GM20431 (cell line): Measurements from ENCODE around the gene AMOT.

Source experiments
- in situ Hi-C: fragments of 300-500 bp; cut with MseI, MboI; formaldehyde crosslinking; loops from one replicate; pipeline ENCODE4 v1.15.0; 2020; ENCODE audit warnings: low sequenced_read_pairs; ENCODE audit not compliant: unreplicated experiment

AMOT gene

DNA sequence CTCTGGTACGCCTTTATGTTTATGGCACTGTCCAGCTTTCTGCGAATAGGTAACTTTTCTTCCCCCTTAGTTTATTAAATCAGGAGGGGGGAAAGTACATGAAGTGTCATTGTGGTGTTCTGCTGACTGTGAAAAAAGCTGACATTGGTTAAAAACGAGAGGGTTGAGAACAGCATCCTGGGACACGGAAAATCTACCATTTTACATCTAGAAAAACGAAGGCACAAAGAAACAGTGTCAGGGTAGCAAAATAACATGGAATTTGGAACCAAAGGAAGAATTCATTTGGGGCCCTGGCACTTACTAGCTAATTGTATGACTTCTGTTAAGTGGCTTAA lies 1.2 kb upstream of the AMOT start:
- in situ Hi-C loops: no loop called here

GRCh38 chrX:112841114-112841819 lies 636 bp upstream of the AMOT start:
- in situ Hi-C loops: no loop called here

- in situ Hi-C loops: no loop called here
Observed at GRCh38 chrX:112839856-112840255, 775 bp downstream of the AMOT start.

DNA sequence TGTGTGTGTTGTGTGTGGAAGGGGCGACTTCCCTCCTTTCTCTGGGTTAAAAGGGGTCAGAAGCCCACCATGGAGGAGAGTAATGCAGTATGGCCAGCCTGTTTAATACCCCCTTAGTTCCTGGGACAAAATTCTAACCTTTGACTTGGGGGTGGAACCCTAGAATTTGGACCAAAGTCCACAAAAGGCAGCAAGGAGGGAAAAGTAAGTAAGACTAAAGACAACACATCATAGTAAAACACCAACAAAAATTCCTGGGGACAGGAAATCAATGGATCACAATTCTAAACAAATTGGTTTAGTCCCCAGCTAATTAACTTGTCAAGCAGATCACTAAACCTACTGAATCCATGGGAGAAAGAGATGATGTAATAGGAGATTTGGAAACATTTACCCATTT lies 3.1 kb downstream of the AMOT start:
- in situ Hi-C loops: no loop called here

- in situ Hi-C loops: no loop called here
Observed at GRCh38 chrX:112835019-112835418, 5.6 kb downstream of the AMOT start.

DNA sequence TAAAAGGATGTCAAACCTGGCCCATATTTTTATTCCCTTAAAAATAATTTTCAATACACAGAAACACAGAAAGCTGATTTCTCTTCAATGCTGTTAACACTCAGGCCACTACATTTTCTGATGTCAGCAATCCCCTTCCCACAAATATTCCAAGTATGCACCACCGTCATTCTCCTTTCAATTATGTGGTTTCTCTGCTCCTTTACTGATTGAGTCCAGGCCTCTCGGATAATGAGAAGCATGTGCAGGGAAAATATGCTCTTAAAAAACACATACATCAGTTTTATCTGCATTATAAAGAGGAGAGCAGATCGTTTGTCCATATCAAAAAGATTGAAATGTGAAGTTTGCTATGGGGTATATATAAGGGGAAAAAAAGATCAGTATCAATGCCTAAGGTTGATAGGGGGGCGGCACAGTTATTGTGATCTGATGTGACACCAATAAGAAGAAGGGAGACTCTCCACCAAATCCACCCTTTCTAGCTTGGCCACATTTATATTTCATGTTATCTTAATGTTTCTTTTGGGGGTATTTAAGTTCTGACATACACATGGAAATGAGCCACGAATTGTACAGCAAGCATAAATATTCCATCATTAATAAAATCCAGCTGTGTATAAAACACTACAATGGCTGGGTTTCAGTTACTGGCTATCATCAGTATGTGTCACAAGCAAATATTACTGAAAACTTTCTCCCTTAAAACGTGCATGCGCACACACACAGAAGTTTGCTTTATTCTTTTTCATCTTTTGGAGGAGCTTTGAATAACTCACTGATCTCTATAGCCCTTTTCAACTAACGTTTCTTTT lies 6.4 kb downstream of the AMOT start:
- in situ Hi-C loops: no loop called here

GRCh38 chrX:112832481-112833095 lies 8.0 kb downstream of the AMOT start:
- in situ Hi-C loops: no loop called here

DNA sequence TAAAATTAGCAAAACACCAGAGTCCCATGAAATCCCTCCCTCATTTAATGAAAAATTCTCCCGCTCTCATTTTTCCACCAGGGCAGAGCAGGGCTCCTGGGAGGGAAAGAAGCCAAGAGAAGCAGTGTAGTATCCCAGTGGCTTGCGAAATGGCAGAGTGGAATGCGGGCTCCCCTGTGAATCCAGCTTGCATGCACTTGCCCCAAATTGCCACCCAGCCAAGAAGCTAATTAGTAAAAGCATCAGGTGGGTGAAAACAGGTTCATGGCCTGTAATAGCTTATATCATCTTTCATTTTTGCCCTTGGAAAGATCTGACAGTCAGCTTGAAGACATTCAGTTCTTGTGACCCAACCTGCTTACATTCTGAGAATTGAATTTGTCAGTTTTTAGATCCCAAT lies 10.1 kb downstream of the AMOT start:
- in situ Hi-C loops: no loop called here

GRCh38 chrX:112827292-112827903 lies 13.2 kb downstream of the AMOT start:
- in situ Hi-C loops: no loop called here

DNA sequence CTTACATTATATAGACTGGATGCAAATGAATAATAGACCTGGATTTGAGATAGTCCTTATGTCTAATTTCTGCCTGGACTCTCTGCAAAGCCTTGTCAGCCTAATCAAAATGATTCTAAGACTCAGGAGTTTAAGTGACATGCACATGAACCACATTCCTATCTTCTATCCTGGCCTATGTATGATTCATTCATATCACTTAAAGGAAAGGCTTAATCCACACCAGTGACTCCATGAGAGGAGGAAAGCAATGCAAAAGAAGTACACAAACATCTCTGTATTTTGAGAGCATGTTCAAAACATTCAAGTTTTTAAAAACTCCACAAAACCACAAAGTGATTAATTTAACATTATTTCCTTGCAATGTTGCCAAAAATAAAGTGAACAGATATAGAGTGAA lies 14.6 kb downstream of the AMOT start:
- in situ Hi-C loops: no loop called here

DNA sequence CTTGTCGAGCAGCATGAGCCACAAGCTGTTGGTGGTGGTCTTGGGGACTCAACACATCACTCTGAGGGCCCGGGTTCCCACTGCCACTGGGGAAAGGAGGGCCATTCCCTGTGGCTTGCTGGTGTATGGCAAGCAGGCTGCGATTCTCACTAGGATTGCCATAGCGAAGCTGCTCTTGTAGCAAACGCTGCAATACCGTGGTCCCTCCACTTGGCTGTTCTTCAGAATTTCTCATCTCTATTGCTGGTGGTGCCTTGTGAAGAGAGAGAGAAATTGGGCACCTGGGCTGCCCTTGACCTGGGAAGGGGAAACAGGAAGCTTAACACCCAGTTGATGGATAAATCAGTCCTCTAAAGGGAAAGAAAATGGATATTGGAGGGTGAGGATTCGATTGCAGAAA lies 17.7 kb downstream of the AMOT start:
- in situ Hi-C loops: no loop called here

DNA sequence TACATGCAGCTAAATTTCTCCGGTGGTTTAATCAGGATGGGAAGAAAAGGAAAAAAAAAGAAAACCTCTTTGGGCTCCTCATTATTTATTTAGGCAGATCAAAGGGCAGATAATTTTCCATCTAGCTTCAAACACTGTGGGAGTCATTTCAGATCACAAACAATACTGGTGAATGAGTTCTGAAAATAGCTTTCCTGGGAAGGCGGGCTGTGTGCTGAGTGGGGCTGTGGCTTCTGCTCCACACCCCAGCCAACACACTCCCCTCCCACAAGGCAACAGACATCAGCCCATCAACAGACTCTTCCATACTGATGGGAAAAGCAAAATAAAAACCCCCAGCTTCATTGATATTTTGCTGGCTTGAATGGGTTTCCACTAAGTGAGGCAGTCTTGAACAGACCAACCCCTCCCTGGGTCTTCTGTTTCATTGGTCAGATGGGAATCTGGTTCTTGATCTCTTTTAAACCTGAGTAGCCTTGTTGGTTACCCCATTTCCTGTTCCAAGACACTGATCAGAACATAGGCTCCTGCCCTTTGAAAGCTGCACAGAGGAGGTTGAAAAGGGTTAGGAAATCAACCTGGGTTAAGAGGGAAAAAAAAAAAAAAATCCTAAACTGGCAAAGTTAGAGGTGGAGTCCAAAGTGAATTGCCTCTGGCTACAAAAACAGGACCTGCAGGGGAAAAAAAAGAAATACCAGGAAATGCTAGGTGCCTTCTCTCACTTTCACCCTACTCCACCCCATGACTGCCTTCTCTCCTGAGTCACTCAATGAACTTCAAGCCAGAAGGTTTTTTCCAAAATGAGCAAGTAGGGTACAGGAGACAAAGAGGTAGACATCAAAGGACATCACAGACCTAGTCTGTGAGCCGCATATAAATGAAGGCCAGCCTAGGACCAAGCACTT lies 20.0 kb downstream of the AMOT start:
- in situ Hi-C loops: no loop called here

- in situ Hi-C loops: no loop called here
Observed at GRCh38 chrX:112819813-112820212, 20.8 kb downstream of the AMOT start.

DNA sequence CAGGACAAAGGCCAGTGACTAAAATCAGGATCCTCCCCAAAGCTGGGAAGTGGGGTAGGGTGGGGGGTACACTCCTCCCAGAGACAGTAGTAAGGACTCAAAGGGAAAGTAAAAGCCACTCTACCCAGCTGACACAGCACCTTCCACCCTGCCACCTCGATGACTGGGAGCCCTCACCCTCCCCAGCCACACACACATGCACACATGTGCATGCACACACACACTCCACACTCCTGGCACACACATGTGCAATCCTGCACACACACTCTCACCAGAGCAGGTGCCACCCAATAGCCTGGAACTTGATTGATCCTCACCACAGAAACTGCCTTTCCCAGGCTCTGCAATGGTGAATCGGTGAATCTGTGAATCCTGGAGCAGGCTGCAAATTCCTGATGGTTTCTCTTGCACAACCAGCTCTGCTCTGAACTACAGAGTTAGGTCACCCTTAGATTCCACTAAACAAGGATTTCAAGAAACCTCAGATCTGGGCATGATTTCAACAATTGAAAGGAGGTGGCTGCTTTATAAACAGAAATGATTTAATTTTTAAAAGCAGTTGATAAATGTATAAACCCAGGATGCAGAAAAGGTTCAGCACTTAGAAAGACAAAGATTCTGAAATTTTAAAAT lies 21.5 kb downstream of the AMOT start:
- in situ Hi-C loops: no loop called here

- in situ Hi-C loops: no loop called here
Observed at GRCh38 chrX:112818114-112819007, 22.3 kb downstream of the AMOT start.

GRCh38 chrX:112816908-112817307 lies 23.7 kb downstream of the AMOT start:
- in situ Hi-C loops: no loop called here

DNA sequence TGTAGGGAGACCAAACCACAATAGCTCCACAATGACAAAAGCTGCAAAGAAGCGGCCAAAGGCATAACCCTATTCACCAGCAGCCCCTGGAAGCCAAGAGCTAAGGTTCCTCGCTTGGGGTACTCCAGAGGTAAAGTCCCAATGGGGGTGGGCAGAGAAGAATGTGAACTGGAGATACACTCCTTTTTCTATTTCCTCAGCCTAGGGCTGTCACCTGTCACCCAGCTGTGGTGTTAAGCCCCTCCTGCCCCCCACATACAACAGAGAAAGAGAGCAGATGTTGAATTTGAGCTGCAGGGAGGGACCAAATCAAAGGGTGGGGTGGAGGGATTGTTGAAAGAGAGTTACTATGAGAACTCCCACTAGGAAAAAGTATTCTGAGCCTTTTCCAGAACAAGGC lies 26.1 kb downstream of the AMOT start:
- in situ Hi-C loops: no loop called here

GRCh38 chrX:112812741-112813140 lies 27.9 kb downstream of the AMOT start:
- in situ Hi-C loops: no loop called here
